HepG2 (cell line): ENCODE measurements around the gene TTLL4. TPM values are rescaled to one million over a fixed set of nuclear protein-coding genes. Genes with fewer than 3 reads are reported as not detected.
A peak's percentile ranks its signal among the peaks of the same experiment; 100 is the strongest.

Experiments
- ADNP ChIP-seq: sonication (generic); formaldehyde crosslinking; IDR thresholded peaks from 2 replicates; pipeline ENCODE4 v1.4.0; 2020; ENCODE audit warnings: missing genetic modification reagents
- BATF2 ChIP-seq: sonication (generic); formaldehyde crosslinking; IDR thresholded peaks from 2 replicates; pipeline ENCODE4 v1.8.0; 2022; ENCODE audit warnings: mild to moderate bottlenecking, missing genetic modification reagents, moderate library complexity
- FOXO4 ChIP-seq: sonication (generic); formaldehyde crosslinking; conservative IDR thresholded peaks from 2 replicates; pipeline ENCODE4 v1.8.1; 2023; ENCODE audit warnings: missing genetic modification reagents
- GATAD2A ChIP-seq: IDR thresholded peaks from 2 replicates; pipeline ENCODE4 v1.6.1; 2016
- HDAC1 ChIP-seq: sonication (generic); formaldehyde crosslinking; IDR thresholded peaks from 2 replicates; pipeline ENCODE4 v1.5.1; 2020; ENCODE audit warnings: mild to moderate bottlenecking, missing genetic modification reagents
- HNRNPH1 ChIP-seq: fragments of 200-400 bp; formaldehyde crosslinking; optimal IDR thresholded peaks from 2 replicates; pipeline ENCODE3; 2017; ENCODE audit warnings: mild to moderate bottlenecking, low read depth, low read length
- KDM5A ChIP-seq: fragments of 200-600 bp; sonication (generic); IDR thresholded peaks from 2 replicates; pipeline ENCODE4 v1.7.0; 2018; ENCODE audit warnings: antibody characterized with exemption, mild to moderate bottlenecking, low read length, borderline replicate concordance
- MTERF4 ChIP-seq: sonication (generic); formaldehyde crosslinking; IDR thresholded peaks from 2 replicates; pipeline ENCODE4 v1.8.0; 2023; ENCODE audit warnings: mild to moderate bottlenecking, missing genetic modification reagents
- MXI1 ChIP-seq: IDR thresholded peaks from 3 replicates; pipeline ENCODE4 v1.6.1; 2012; ENCODE audit warnings: low read depth, low read length, inconsistent platforms, borderline replicate concordance
- PHF21A ChIP-seq: sonication (generic); formaldehyde crosslinking; IDR thresholded peaks from 2 replicates; pipeline ENCODE4 v1.5.0; 2020; ENCODE audit warnings: mild to moderate bottlenecking, missing genetic modification reagents
- PHF8 ChIP-seq: sonication (generic); formaldehyde crosslinking; IDR thresholded peaks from 2 replicates; pipeline ENCODE4 v1.5.0; 2020; ENCODE audit warnings: missing genetic modification reagents
- PLSCR1 ChIP-seq: sonication (generic); formaldehyde crosslinking; IDR thresholded peaks from 2 replicates; pipeline ENCODE4 v1.5.0; 2020; ENCODE audit warnings: missing genetic modification reagents, mild to moderate bottlenecking, borderline replicate concordance
- POLR2G ChIP-seq: fragments of 200-400 bp; formaldehyde crosslinking; IDR thresholded peaks from 2 replicates; pipeline ENCODE4 v1.6.1; 2018; ENCODE audit warnings: mild to moderate bottlenecking, low read depth, low read length, moderate library complexity
- RFX3 ChIP-seq: IDR thresholded peaks from 2 replicates; pipeline ENCODE4 v1.6.1; 2016; ENCODE audit warnings: missing biosample characterization, missing genetic modification reagents
- SUZ12 ChIP-seq: fragments of 150-350 bp; IDR thresholded peaks from 2 replicates; pipeline ENCODE4 v1.6.1; 2014; ENCODE audit warnings: low read depth, low read length
- TCF7 ChIP-seq: sonication (generic); IDR thresholded peaks from 2 replicates; pipeline ENCODE4 v1.6.1; 2016; ENCODE audit warnings: antibody characterized with exemption, low read depth
- TEAD3 ChIP-seq: optimal IDR thresholded peaks from 2 replicates; pipeline ENCODE3; 2016; ENCODE audit warnings: borderline replicate concordance
- ZBTB14 ChIP-seq: sonication (generic); formaldehyde crosslinking; IDR thresholded peaks from 2 replicates; pipeline ENCODE4 v1.4.0; 2020; ENCODE audit warnings: missing genetic modification reagents
- ZNF296 ChIP-seq: sonication (generic); formaldehyde crosslinking; conservative IDR thresholded peaks from 2 replicates; pipeline ENCODE4 v1.5.0; 2020; ENCODE audit warnings: mild to moderate bottlenecking, missing genetic modification reagents
- ZNF337 ChIP-seq: sonication (generic); formaldehyde crosslinking; IDR thresholded peaks from 2 replicates; pipeline ENCODE4 v1.5.1; 2020; ENCODE audit warnings: missing genetic modification reagents, low read depth, mild to moderate bottlenecking, borderline replicate concordance
- ZNF513 ChIP-seq: sonication (generic); formaldehyde crosslinking; conservative IDR thresholded peaks from 2 replicates; pipeline ENCODE4 v1.5.0; 2020; ENCODE audit warnings: missing genetic modification reagents
- ZNF558 ChIP-seq: sonication (generic); formaldehyde crosslinking; IDR thresholded peaks from 2 replicates; pipeline ENCODE4 v1.9.0; 2022; ENCODE audit warnings: mild to moderate bottlenecking, missing genetic modification reagents, borderline replicate concordance
- ZNF749 ChIP-seq: sonication (generic); formaldehyde crosslinking; IDR thresholded peaks from 2 replicates; pipeline ENCODE4 v1.8.0; 2022; ENCODE audit warnings: mild to moderate bottlenecking, missing genetic modification reagents, moderate library complexity, borderline replicate concordance
- ZNF761 ChIP-seq: sonication (generic); formaldehyde crosslinking; conservative IDR thresholded peaks from 2 replicates; pipeline ENCODE4 v1.4.0; 2020; ENCODE audit warnings: mild to moderate bottlenecking, missing genetic modification reagents
- polyA plus RNA-seq, 8 experiments: library from polyadenylated mRNA; depleted of rRNA in 3 of 8; stranded (reverse) in 7 of 8; unstranded in 1 of 8; fragments of >200 nt; fragmentation: Illumina TruSeq in 4 of 8; extraction: Trizol in 4 of 8; gene quantifications; 2 replicates each; pipeline versions ENCODE4 v1.2.1 to v1.2.3, GENCODE V29; 2011 to 2016; ENCODE audit warnings: low read depth in 4 of 8, missing spikeins in 1 of 8, mixed read lengths in 1 of 8; ENCODE audit not compliant: insufficient read depth in 1 of 8
- total RNA-seq, 5 experiments: library from RNA; depleted of rRNA; stranded (reverse); fragments of >200 nt; fragmentation: Illumina TruSeq; extraction: Trizol; gene quantifications; 2 replicates each; pipeline ENCODE4 v1.2.3, GENCODE V29; 2016; ENCODE audit warnings: low read depth in 1 of 5

The TTLL4 gene
- total and polyA plus RNA-seq, 2 of the 13 experiments (the other 11 are each of a cell fraction or from before 2014, with no cell fraction given), result 77.5 to 84.6 TPM

GRCh38 chr2:218756599-218757377 lies 46.2 kb downstream of the TTLL4 start (continued):
- TF ChIP-seq KDM5A (no peak), MTERF4 (CRISPR knock-in tag) (0 out of 2 replicates have a peak, but pooled peaks have one; percentile 2), BATF2 (CRISPR knock-in tag) (no peak), HDAC1 (CRISPR knock-in tag) (no peak), MXI1 (no peak), ZNF337 (CRISPR knock-in tag) (no peak), RFX3 (no peak), SUZ12 (no peak), HNRNPH1 (no peak), ZNF513 (CRISPR knock-in tag) (no peak), FOXO4 (CRISPR knock-in tag) (0 out of 2 replicates have a peak, but pooled peaks have one; percentile 45), ZNF749 (no peak), ZBTB14 (CRISPR knock-in tag) (no peak), PHF8 (CRISPR knock-in tag) (no peak), PHF21A (no peak), GATAD2A (CRISPR knock-in tag) (no peak), ZNF558 (CRISPR knock-in tag) (no peak), TCF7 (no peak), ADNP (CRISPR knock-in tag) (no peak), TEAD3 (CRISPR knock-in tag) (peak; percentile 52), PLSCR1 (no peak), POLR2G (no peak), ZNF761 (CRISPR knock-in tag) (no peak), ZNF296 (CRISPR knock-in tag) (no peak)
